GM21423 (cell line): ENCODE results near the gene GJA5.

Experiments
- ATAC-seq: cut with Tn5 transposase; IDR thresholded peaks from one replicate; pipeline ENCODE4 v1.9.1; 2021; ENCODE audit warnings: mild to moderate bottlenecking, moderate library complexity; ENCODE audit not compliant: unreplicated experiment

Gene GJA5

GRCh38 chr1:147768101-147768500 is 7.7 kb upstream of the GJA5 start:
- ATAC-seq, result no peak

- ATAC-seq, result no peak
Measured at GRCh38 chr1:147762233-147763024, 2.0 kb upstream of the GJA5 start.

- no peak for ATAC-seq
Measured at GRCh38 chr1:147758379-147759100, 1.9 kb downstream of the GJA5 start.

- no peak for ATAC-seq
Measured at GRCh38 chr1:147757015-147757990, 3.1 kb downstream of the GJA5 start.

- no peak for ATAC-seq
Measured at GRCh38 chr1:147756341-147756740, 4.1 kb downstream of the GJA5 start.

- no peak for ATAC-seq
Measured at GRCh38 chr1:147754661-147755060, 5.7 kb downstream of the GJA5 start.

GRCh38 chr1:147753081-147753480 is 7.3 kb downstream of the GJA5 start:
- no peak for ATAC-seq

- ATAC-seq, result no peak
Measured at GRCh38 chr1:147752511-147752910, 7.9 kb downstream of the GJA5 start.

GRCh38 chr1:147751346-147751745 is 9.1 kb downstream of the GJA5 start:
- ATAC-seq, result no peak

- ATAC-seq, result no peak
Measured at GRCh38 chr1:147750618-147751217, 9.7 kb downstream of the GJA5 start.

GRCh38 chr1:147749792-147750191 is 10.6 kb downstream of the GJA5 start:
- ATAC-seq, result no peak

GRCh38 chr1:147748676-147749350 is 11.6 kb downstream of the GJA5 start:
- no peak for ATAC-seq

GRCh38 chr1:147747966-147748365 is 12.4 kb downstream of the GJA5 start:
- no peak for ATAC-seq

GRCh38 chr1:147745271-147745670 is 15.1 kb downstream of the GJA5 start:
- no peak for ATAC-seq

- ATAC-seq, result no peak
Measured at GRCh38 chr1:147741065-147741464, 19.3 kb downstream of the GJA5 start.

- ATAC-seq, result no peak
Measured at GRCh38 chr1:147740391-147740790, 20.0 kb downstream of the GJA5 start.

- ATAC-seq, result no peak
Measured at GRCh38 chr1:147738739-147739476, 21.5 kb downstream of the GJA5 start.

GRCh38 chr1:147738129-147738528 is 22.3 kb downstream of the GJA5 start:
- ATAC-seq, result no peak

GRCh38 chr1:147736883-147737282 is 23.5 kb downstream of the GJA5 start:
- ATAC-seq, result no peak

- no peak for ATAC-seq
Measured at GRCh38 chr1:147735423-147735822, 25.0 kb downstream of the GJA5 start.
